ENCODE results near the gene ELANE.

ELANE gene

GRCh38 chr19:811506-812048 is 40.5 kb upstream of the ELANE start:
- no peak for DNase-seq (ENCODE audit: low read depth)
- no peak overlapping the region for H3K4me3 ChIP-seq (ENCODE audit: low read depth, low read length)
- TF ChIP-seq CTCF (IDR thresholded peaks at IDR 0.05; ENCODE audit: control insufficient read depth, extremely low read depth, insufficient read depth): no peak

GRCh38 chr19:812049-812746 is 39.9 kb upstream of the ELANE start:
- H3K4me3 ChIP-seq (ENCODE audit: low read depth, low read length): no peak overlapping the region
- no peak for DNase-seq (ENCODE audit: low read depth)
- no peak for TF ChIP-seq CTCF (IDR thresholded peaks at IDR 0.05; ENCODE audit: control insufficient read depth, extremely low read depth, insufficient read depth)

GRCh38 chr19:812747-813218 is 39.3 kb upstream of the ELANE start:
- DNase-seq (ENCODE audit: low read depth): no peak

GRCh38 chr19:813219-814151 is 38.6 kb upstream of the ELANE start:
- no peak for TF ChIP-seq CTCF (IDR thresholded peaks at IDR 0.05; ENCODE audit: control insufficient read depth, extremely low read depth, insufficient read depth)
- no peak for DNase-seq (ENCODE audit: low read depth)
- no peak overlapping the region for H3K4me3 ChIP-seq (ENCODE audit: low read depth, low read length)

More at GRCh38 chr19:812747-813218, 39.3 kb upstream of the ELANE start:
- no peak for TF ChIP-seq CTCF (IDR thresholded peaks at IDR 0.05; ENCODE audit: control insufficient read depth, extremely low read depth, insufficient read depth)
- no peak overlapping the region for H3K4me3 ChIP-seq (ENCODE audit: low read depth, low read length)

- DNase-seq (ENCODE audit: low read depth): no peak
- no peak overlapping the region for H3K4me3 ChIP-seq (ENCODE audit: low read depth, low read length)
- no peak for TF ChIP-seq CTCF (IDR thresholded peaks at IDR 0.05; ENCODE audit: control insufficient read depth, extremely low read depth, insufficient read depth)
Measured at GRCh38 chr19:814152-815078, 37.7 kb upstream of the ELANE start.
